IMR-90 (cell line): ENCODE data around the gene SFXN3.

Experiments used
- CEBPB ChIP-seq: IDR thresholded peaks from 2 replicates; pipeline ENCODE4 v1.6.1; 2012; ENCODE audit warnings: low read depth, low read length, improper control_type of control experiment
- CHD1 ChIP-seq: IDR thresholded peaks from 2 replicates; pipeline ENCODE4 v1.6.1; 2012; ENCODE audit warnings: low read depth, low read length, improper control_type of control experiment
- CTCF ChIP-seq: conservative IDR thresholded peaks from 2 replicates; pipeline ENCODE4 v1.5.1; 2012; ENCODE audit warnings: mild to moderate bottlenecking, low read depth, low read length, improper control_type of control experiment
- FOS ChIP-seq: fragments of 150-350 bp; IDR thresholded peaks from 2 replicates; pipeline ENCODE4 v1.6.1; 2016; ENCODE audit warnings: low read depth, low read length
- MAFK ChIP-seq: IDR thresholded peaks from 2 replicates; pipeline ENCODE4 v1.6.1; 2012; ENCODE audit warnings: low read depth, low read length, improper control_type of control experiment
- MXI1 ChIP-seq: IDR thresholded peaks from 2 replicates; pipeline ENCODE4 v1.6.1; 2012; ENCODE audit warnings: low read depth, mild to moderate bottlenecking, low read length, moderate library complexity, borderline replicate concordance
- POLR2A ChIP-seq: IDR thresholded peaks from 2 replicates; pipeline ENCODE4 v1.6.1; 2012; ENCODE audit warnings: mild to moderate bottlenecking, low read depth, low read length
- RCOR1 ChIP-seq: IDR thresholded peaks from 2 replicates; pipeline ENCODE4 v1.6.1; 2012; ENCODE audit warnings: mild to moderate bottlenecking, low read length, improper control_type of control experiment; ENCODE audit not compliant: insufficient replicate concordance
- SMC3 ChIP-seq: fragments of 150-350 bp; IDR thresholded peaks from 2 replicates; pipeline ENCODE4 v1.6.1; 2016; ENCODE audit warnings: low read depth, mild to moderate bottlenecking, antibody characterized with exemption, low read length, moderate library complexity
- USF2 ChIP-seq: fragments of 150-350 bp; IDR thresholded peaks from 2 replicates; pipeline ENCODE4 v1.6.1; 2017; ENCODE audit warnings: mild to moderate bottlenecking, antibody characterized with exemption, low read length, low read depth

GRCh38 chr10:101036726-101037125 lies 5.7 kb downstream of the SFXN3 start:
- TF ChIP-seq POLR2A, result no peak
- no peak for TF ChIP-seq CTCF
- no peak for TF ChIP-seq USF2
- TF ChIP-seq SMC3, result no peak
- TF ChIP-seq CHD1, result no peak
- no peak for TF ChIP-seq FOS
- TF ChIP-seq RCOR1, result no peak
- TF ChIP-seq MXI1, result no peak
- no peak for TF ChIP-seq MAFK
- TF ChIP-seq CEBPB, result no peak
